UCSD-AML1 (cell line): ENCODE measurements around the gene SLC16A5.
A peak's percentile ranks its signal among the peaks of the same experiment; 100 is the strongest.
"Not testable (repeated sequence)": the region's sequence is repeated elsewhere in the genome, so short reads cannot be mapped to it uniquely, and the experiment has no call there.

Experiments
- DNase-seq: peaks from one replicate; lab custom pipeline; 2025; ENCODE audit not compliant: unreplicated experiment; lab: John Stamatoyannopoulos, UW

Gene SLC16A5

DNA sequence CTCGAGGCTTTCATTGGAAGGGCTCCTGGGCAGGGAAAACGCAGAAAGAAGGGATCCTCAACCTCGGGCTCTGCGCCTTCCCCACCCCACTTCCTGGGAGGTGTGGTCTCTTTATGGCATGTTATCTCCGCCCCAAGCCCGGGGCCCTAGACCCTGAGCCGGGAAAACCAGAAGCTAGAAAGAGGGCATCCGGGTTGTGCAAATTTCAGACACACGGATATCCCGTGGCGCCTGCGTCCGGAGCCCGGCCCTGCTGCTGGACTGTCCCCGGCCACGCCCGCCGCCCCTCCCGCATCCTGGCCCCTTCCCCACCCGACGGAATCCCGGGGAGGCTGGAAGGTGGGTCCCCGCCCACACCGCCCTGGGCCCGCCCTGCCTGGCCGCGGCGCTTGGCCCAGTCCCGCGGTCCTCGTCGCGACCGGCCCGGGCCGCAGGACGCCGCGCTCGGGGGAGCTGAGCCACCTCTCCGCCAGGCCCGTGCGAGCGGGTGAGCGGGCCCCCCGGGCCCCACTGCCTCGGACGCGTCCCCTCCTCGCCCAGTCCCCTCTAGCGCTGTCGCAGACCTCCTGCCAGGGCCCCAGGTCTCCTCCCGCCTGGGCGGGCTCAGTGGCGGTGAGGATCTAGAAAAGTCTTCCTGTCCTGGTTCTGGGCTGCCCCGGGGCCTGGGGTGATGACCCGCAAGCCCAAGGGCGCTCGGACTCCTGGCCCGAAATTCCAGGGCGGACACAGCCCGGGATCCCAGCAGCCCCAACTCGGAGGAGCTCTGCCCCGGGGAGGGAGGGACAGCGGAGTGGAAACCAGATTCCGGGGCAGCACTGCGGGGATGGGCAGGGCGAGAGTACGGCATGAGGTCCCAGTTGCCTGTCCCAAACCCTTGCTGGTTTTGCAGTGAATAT is at the start of gene SLC16A5:
TSS of gene SLC16A5 (plus strand) at position 397 of the 896 bp plus-strand sequence. CDS start 5,683 bp downstream, outside the sequence.
- peak; percentile 95 for DNase-seq

GRCh38 chr17:75039238-75039637 is 48.5 kb upstream of the SLC16A5 start:
- DNase-seq = no peak

DNA sequence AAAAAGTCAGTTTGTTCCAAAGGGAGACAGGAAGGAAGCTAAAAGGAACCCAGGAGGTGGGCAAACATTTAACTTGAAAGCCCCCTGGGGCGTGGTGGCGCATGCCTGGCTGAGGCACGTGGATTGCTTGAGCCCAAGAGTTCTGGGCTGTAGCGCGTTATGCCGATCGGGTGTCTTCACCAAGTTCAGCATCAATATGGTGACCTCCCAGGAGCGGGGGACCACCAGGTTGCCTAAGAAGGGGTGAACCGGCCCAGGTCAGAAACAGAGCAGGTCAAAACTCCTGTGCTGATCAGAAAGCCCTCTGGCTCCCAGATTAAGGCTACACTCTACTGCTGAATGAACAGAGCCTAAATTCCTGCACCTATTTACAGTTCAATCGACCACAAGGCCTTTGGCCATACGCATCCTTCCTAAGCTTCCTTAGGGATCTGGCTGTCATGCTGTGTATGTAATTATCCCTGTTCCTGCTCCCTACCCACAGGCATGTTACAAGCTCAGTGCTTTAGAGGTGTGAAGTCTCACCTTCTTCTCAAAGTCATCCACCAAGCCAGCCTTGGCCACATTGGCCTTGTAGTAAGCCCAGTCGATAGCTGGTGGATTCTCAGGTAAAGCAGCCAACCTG is 46.0 kb upstream of the SLC16A5 start:
- DNase-seq = no peak

- not testable (repeated sequence) for DNase-seq
Measured at GRCh38 chr17:75043789-75044188, 44.0 kb upstream of the SLC16A5 start.

DNA sequence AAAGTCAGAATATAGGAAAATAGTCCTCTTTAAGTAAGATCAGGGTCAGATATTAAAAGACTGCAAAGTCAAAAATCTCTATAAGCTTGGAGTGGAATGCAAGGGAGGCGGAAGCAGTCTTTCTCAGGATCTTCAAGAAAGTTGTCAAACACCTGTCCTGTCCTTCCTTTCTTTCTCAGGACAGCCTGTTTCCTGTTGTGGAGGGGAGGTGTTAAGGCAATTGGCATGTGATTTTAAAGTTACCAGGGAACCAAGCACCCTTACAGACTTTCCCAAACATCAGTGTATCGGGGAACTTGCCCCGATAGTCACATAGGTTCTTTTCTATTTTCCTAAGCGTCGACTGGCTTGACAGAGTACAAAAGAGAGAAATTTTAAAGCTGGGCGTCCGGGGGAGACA is 43.0 kb upstream of the SLC16A5 start:
- DNase-seq = no peak

GRCh38 chr17:75045946-75046406 is 41.8 kb upstream of the SLC16A5 start:
- not testable (repeated sequence) for DNase-seq

DNA sequence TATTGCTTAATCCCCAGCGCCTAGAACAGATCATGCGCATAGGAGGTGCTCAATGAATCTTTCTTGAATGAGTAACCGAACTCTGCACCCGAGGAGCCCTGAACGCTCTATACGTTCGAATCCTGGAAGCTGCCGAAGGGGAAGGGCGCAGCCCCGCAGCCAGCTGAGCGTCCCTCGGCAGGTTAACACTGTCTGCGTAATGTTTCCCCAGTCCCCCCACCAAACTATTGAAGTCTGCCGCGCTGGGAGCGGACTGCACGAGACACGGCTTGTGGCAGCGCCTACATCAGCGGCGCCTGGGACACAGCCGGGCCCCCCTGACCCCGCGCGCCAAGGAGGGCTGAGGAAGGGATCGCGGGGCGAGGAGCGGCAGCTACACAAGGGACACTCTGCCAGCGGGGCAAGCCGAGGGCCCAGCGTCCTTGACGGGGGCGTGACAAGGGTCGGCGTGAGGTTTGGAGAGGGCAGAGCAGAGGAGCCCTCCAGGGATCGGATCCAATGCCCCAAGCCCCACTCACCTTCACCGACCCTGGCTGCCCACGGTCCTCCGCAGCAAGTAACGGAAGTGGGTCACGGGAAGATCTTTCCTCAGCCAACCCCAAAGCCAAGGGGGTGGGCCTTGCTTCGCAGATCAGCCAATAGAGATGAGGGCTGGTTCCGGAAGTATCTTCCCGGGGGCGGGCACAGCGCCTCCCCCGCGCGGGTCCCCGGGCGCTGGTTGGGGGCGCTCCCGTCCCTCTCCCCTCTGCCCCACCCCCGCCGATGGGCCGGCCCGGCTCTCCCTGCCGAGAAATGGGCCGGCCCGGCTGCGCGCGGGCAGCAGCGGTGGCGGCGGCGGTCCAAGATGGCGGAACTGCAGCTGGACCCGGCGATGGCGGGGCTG is 41.1 kb upstream of the SLC16A5 start, which contains the start of the genes ATP5PD and KCTD2:
TSS of gene ATP5PD (minus strand) at position 563 of the 883 bp plus-strand sequence. CDS start 4,319 bp downstream, outside the sequence.
TSS of gene KCTD2 (plus strand) at position 819 of the 883 bp plus-strand sequence. CDS start at position 845, 26 bp downstream.
- DNase-seq = peak; percentile 97

GRCh38 chr17:75047398-75048098 is 40.2 kb upstream of the SLC16A5 start:
- DNase-seq = no peak

DNA sequence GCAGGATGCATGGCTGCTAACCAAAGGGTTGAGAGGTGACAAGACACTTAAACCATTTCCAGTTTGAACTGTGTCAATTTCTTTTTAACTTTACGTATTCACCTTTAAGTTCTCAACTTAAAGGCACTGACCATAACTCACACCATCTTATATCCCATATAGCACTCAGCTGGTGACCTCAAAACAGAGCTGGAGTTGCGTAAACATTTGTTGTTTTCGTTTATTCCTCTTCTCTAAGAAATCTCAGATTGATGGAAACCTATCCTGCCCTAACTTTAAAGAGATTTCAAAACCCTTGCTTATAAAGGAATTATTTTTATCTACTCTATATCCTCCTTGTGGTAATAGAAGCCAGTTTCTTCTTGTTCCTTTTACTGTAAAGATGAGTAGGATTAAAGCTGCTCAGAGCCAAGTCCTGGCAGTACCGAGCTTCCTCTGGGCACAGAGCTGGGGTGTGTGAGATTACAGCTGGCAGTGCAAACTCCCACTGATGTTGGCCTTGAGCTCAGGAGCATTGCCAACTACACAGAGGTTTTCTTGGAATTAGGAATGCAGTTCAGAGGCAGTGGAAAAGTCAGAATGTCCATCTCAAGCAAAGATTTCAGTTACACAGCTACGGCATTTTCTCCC is 39.4 kb upstream of the SLC16A5 start:
- no peak for DNase-seq

- no peak for DNase-seq
Measured at GRCh38 chr17:75049057-75049456, 38.7 kb upstream of the SLC16A5 start.

- no peak for DNase-seq
Measured at GRCh38 chr17:75049706-75050105, 38.0 kb upstream of the SLC16A5 start.

GRCh38 chr17:75051941-75052340 is 35.8 kb upstream of the SLC16A5 start:
- DNase-seq = no peak

- no peak for DNase-seq
Measured at GRCh38 chr17:75059369-75060345, 28.1 kb upstream of the SLC16A5 start.

- no peak for DNase-seq
Measured at GRCh38 chr17:75060434-75061054, 27.2 kb upstream of the SLC16A5 start.

DNA sequence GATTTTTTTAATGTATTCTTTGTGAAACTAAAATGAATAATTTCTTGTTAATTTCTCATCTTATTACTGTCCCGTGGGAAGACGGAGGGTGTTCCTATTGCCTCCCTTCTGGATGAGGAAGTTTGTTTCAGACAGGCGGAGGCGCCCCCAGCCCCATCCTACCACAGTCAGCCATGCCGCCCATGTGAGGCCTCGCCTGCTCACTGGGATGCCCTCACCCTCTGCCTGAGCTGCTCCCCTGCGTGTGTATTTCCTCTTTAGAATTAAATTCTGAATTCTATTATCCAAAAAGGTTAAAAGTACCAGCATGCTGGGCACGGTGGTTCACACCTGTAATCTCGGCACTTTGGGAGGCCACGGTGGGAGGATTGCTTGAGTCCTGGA is 26.7 kb upstream of the SLC16A5 start:
- DNase-seq = no peak

GRCh38 chr17:75061618-75062017 is 26.1 kb upstream of the SLC16A5 start:
- DNase-seq = no peak

- no peak for DNase-seq
Measured at GRCh38 chr17:75063201-75063600, 24.6 kb upstream of the SLC16A5 start.

- DNase-seq = no peak
Measured at GRCh38 chr17:75063626-75064025, 24.1 kb upstream of the SLC16A5 start.
